G401.6 (cell line): ENCODE measurements around the gene CUZD1.

Source experiments
- FAIRE-seq: peaks from 2 replicates; lab custom pipeline; 2012; peaks lifted over from hg19 to GRCh38; lab: Jason Lieb, UNC

Gene CUZD1

DNA sequence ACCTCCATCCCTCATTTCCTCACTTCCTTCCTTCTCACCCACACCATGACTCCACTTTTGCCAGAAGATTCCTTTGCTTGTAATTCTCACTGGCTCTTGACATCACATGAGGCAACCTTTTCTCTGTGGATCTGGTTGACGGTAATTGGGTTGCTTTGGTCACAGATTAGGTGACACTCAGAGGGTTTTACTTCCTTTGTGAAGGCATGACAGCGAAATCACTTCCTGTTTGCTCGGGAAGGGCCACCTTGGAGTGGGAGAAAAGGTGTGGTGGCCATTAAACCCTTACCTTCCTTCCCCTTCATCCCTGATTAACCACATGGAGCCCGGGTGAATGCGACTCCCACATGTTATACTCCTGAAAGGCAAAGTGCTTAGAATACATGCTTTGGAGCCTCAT, 30.2 kb downstream of the CUZD1 start:
- FAIRE-seq: no peak

DNA sequence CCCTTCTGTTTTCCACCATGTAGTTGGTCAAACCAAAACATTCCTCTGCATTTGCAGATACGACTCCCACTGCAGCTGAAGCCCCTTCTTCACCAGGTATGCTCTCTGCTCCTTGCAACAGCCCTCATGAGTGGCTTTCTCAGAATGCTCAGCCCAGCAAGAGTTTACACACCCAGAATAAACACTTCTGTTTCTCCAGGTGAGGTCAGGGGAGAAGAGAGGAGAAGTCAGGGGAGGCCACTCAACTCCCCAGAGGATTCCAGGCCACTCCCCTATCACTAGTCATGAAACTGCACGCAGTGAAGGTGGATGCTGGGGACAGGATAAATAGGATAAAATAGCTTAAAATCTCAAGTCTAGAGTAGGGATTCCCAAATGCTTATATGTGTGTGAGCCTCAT, 31.2 kb downstream of the CUZD1 start:
- FAIRE-seq: no peak

- FAIRE-seq: no peak
Observed at GRCh38 chr10:122812751-122813150, 32.9 kb downstream of the CUZD1 start.

- no peak for FAIRE-seq
Observed at GRCh38 chr10:122802282-122802681, 43.4 kb downstream of the CUZD1 start.

- no peak for FAIRE-seq
Observed at GRCh38 chr10:122798704-122799231, 46.9 kb downstream of the CUZD1 start.

GRCh38 chr10:122796796-122797195, 48.9 kb downstream of the CUZD1 start:
- no peak for FAIRE-seq

GRCh38 chr10:122795924-122796323, 49.7 kb downstream of the CUZD1 start:
- FAIRE-seq: no peak

GRCh38 chr10:122786269-122786668, 59.4 kb downstream of the CUZD1 start:
- FAIRE-seq: no peak

- FAIRE-seq: no peak
Observed at GRCh38 chr10:122782911-122783310, 62.7 kb downstream of the CUZD1 start.
